ENCODE measurements around the gene TBX1.

The TBX1 gene

GRCh38 chr22:19716041-19716828 is 44.3 kb upstream of the TBX1 start:
- in situ Hi-C loops (cut with HindIII; ENCODE audit: low sequenced_read_pairs) = no loop called here
- no peak for DNase-seq (ENCODE audit: low read depth)
- H3K4me3 ChIP-seq (ENCODE audit: low read depth, low read length) = no peak overlapping the region
- TF ChIP-seq CTCF (IDR thresholded peaks at IDR 0.05; ENCODE audit: low read depth, low read length, missing control alignments) = no peak

GRCh38 chr22:19716829-19717105 is 43.8 kb upstream of the TBX1 start:
- H3K4me3 ChIP-seq (ENCODE audit: low read depth, low read length) = no peak overlapping the region
- in situ Hi-C loops (cut with HindIII; ENCODE audit: low sequenced_read_pairs) = no loop called here
- DNase-seq (ENCODE audit: low read depth) = no peak
- no peak for TF ChIP-seq CTCF (IDR thresholded peaks at IDR 0.05; ENCODE audit: low read depth, low read length, missing control alignments)

- DNase-seq (ENCODE audit: low read depth) = no peak
- no peak overlapping the region for H3K4me3 ChIP-seq (ENCODE audit: low read depth, low read length)
- in situ Hi-C loops (cut with HindIII; ENCODE audit: low sequenced_read_pairs) = no loop called here
- TF ChIP-seq CTCF (IDR thresholded peaks at IDR 0.05; ENCODE audit: low read depth, low read length, missing control alignments) = no peak
Observed at GRCh38 chr22:19717181-19717580, 43.4 kb upstream of the TBX1 start.

GRCh38 chr22:19717691-19718455 is 42.7 kb upstream of the TBX1 start:
- peak; percentile 59 for TF ChIP-seq CTCF (IDR thresholded peaks at IDR 0.05; ENCODE audit: low read depth, low read length, missing control alignments)
- no peak for DNase-seq (ENCODE audit: low read depth)
- in situ Hi-C loops (cut with HindIII; ENCODE audit: low sequenced_read_pairs) = no loop called here
- H3K4me3 ChIP-seq (ENCODE audit: low read depth, low read length) = peak overlapping the region; percentile 44

- no peak for TF ChIP-seq CTCF (IDR thresholded peaks at IDR 0.05; ENCODE audit: low read depth, low read length, missing control alignments)
- in situ Hi-C loops (cut with HindIII; ENCODE audit: low sequenced_read_pairs) = no loop called here
- peak overlapping the region; percentile 44 for H3K4me3 ChIP-seq (ENCODE audit: low read depth, low read length)
- no peak for DNase-seq (ENCODE audit: low read depth)
Observed at GRCh38 chr22:19718456-19719049, 42.0 kb upstream of the TBX1 start.

GRCh38 chr22:19719050-19719482 is 41.5 kb upstream of the TBX1 start:
- no peak for TF ChIP-seq CTCF (IDR thresholded peaks at IDR 0.05; ENCODE audit: low read depth, low read length, missing control alignments)
- no peak for DNase-seq (ENCODE audit: low read depth)

More at GRCh38 chr22:19719050-19719482, 41.5 kb upstream of the TBX1 start:
- H3K4me3 ChIP-seq (ENCODE audit: low read depth, low read length) = peak overlapping the region; percentile 44
- in situ Hi-C loops (cut with HindIII; ENCODE audit: low sequenced_read_pairs) = no loop called here
